ENCODE data around the gene CDC42BPA.

Gene CDC42BPA

DNA sequence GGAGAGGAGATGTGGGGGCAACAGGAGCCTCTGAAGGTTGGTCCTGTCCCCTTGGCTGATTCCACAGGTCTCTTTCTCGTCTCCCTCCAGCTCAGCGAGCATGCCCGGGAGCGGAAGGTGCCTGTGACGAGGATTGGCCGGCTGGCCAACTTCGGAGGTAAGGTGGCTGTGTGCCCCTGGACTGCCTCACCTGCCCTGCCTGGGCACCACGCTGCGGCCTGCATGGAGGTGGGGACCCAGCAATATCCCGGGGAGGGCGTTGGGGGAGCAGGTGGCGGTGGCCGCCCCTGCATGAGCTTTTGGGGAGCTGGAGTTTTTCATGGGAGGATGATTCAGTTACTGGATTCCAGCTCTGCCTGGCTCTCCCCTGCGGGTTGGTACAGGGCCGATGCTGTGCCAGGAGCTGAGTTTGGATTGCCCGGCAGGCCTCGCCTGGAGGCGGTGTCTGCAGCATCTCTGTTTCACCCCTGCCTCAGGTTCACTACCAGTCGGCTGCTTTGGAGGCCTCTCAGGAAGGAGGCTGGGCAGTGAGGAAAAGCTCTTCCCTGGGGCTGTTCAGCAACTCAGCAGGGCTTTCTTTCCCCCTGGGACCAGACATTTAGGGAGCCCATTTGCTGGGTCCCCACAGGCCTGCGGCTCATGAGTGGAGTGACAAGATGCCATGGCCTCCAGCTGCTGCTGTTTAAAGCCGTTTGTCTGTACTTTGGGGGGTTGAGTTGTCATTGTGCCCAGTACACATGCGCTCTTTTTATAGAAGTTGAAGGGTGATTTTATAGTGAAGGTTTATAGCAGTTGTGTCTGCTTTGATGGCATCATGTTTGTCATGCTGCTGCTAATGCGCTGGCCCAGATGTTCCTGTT, 352.5 kb downstream of the CDC42BPA start:
- no peak overlapping the region for H3K27ac ChIP-seq
- TF ChIP-seq, protein P1, sequence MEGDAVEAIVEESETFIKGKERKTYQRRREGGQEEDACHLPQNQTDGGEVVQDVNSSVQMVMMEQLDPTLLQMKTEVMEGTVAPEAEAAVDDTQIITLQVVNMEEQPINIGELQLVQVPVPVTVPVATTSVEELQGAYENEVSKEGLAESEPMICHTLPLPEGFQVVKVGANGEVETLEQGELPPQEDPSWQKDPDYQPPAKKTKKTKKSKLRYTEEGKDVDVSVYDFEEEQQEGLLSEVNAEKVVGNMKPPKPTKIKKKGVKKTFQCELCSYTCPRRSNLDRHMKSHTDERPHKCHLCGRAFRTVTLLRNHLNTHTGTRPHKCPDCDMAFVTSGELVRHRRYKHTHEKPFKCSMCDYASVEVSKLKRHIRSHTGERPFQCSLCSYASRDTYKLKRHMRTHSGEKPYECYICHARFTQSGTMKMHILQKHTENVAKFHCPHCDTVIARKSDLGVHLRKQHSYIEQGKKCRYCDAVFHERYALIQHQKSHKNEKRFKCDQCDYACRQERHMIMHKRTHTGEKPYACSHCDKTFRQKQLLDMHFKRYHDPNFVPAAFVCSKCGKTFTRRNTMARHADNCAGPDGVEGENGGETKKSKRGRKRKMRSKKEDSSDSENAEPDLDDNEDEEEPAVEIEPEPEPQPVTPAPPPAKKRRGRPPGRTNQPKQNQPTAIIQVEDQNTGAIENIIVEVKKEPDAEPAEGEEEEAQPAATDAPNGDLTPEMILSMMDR (IDR thresholded peaks at IDR 0.05): no peak
- no peak for TF ChIP-seq ZFX (IDR thresholded peaks at IDR 0.05; ENCODE audit: borderline replicate concordance)

DNA sequence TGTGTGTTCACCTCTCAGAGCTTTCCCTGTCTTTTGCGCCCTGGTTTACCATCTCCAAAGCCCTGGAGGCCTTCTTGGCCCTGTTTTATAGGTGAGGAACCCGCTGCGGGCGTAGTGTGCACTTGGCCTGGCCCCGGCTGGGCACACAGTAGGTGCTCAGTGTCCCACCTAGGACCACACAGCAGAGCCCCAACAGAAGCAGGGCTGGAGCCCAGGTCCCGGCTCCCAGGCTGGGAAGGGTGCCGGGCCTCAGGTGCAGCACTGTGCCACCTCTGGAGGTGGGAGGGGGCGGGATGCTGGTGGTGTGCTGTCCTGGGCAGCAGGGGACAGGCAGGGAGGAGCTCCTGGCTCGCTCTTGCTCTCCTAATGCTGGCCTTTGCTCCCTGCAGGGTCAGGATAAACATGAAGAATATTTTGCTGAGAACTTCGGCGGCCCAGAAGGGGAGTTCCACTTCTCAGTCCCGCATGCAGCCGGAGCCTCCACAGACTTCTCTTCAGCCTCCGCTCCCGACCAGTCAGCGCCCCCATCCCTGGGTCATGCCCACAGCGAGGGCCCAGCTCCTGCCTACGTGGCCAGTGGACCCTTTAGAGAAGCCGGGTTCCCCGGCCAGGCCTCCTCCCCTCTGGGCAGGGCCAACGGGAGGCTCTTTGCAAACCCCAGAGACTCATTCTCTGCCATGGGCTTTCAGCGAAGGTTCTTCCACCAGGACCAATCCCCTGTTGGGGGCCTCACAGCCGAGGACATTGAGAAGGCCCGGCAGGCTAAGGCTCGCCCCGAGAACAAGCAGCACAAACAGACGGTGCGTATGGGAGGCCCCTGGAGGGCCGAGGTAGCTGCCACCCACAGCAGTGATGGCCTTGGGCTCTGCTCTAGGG, 353.4 kb downstream of the CDC42BPA start:
- no peak overlapping the region for H3K27ac ChIP-seq
- TF ChIP-seq, protein P1 (IDR thresholded peaks at IDR 0.05): no peak
- TF ChIP-seq ZFX (IDR thresholded peaks at IDR 0.05; ENCODE audit: borderline replicate concordance): no peak

DNA sequence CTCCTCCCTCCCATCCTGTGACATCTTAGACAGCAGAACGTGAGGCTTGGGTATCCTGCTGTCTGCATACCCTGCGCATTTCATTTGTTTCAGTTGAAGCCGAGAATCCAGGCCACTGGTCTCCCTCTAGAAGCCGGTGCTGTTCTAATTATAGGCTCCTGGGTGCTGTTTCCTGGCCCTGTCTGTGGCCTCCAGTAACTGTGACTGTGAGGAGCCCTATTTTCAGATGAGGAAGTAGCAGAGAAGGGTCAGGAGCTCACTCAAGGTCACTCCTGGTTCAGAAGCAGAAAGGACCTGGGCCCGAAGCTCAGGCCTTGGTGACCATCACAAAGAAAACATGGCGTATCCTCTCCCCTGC, 354.2 kb downstream of the CDC42BPA start:
- no peak overlapping the region for H3K27ac ChIP-seq
- no peak for TF ChIP-seq ZFX (IDR thresholded peaks at IDR 0.05; ENCODE audit: borderline replicate concordance)
- TF ChIP-seq, protein P1 (IDR thresholded peaks at IDR 0.05): no peak

DNA sequence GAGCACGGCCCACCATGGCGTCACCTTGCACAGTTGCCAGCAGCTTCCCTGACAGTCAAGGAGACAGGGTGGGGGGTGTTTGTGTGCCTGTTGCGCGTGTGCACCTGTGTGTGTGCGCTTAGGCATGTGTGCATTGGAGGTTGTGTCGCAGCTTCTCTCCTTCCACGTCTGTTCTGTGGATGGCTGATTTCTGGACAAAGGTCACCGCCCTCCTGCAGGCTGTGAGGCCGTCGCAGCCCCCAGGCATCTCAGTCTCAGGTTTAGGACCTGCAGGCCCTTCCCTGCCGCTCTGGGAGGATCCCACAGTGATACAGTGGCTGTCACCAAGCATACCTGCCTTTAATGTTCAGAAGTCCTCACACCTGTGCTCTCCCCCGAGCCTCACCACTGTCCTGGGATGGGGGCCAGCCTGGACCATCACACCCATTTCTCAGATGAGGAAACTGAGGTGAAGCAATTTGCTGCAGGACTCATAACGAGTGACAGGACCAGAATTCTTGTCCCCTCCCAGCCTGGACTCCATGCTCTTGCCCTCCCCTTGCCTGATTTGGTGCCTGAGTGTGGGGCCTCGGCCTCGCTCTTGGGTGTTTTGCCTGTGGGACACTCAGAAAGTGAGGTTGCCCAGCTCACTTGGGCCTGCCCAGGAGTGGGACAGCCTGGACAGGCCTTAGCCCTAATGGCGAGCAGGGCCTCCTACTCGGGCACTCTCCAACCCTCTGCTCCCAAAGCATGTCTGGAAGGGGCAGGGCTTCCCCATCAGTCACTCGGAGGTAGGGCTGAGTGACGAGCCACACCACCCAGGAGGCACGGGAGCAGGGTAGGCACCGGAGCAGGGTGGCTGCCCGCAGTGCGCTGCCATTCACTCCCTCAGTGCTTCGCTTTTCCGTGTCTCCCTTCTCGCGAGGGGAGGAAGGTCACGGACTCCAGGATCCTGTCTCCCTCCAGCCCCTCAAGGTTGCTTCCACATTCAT, 355.6 kb downstream of the CDC42BPA start:
- TF ChIP-seq, protein P1 (IDR thresholded peaks at IDR 0.05): no peak
- no peak for TF ChIP-seq ZFX (IDR thresholded peaks at IDR 0.05; ENCODE audit: borderline replicate concordance)
- no peak overlapping the region for H3K27ac ChIP-seq

DNA sequence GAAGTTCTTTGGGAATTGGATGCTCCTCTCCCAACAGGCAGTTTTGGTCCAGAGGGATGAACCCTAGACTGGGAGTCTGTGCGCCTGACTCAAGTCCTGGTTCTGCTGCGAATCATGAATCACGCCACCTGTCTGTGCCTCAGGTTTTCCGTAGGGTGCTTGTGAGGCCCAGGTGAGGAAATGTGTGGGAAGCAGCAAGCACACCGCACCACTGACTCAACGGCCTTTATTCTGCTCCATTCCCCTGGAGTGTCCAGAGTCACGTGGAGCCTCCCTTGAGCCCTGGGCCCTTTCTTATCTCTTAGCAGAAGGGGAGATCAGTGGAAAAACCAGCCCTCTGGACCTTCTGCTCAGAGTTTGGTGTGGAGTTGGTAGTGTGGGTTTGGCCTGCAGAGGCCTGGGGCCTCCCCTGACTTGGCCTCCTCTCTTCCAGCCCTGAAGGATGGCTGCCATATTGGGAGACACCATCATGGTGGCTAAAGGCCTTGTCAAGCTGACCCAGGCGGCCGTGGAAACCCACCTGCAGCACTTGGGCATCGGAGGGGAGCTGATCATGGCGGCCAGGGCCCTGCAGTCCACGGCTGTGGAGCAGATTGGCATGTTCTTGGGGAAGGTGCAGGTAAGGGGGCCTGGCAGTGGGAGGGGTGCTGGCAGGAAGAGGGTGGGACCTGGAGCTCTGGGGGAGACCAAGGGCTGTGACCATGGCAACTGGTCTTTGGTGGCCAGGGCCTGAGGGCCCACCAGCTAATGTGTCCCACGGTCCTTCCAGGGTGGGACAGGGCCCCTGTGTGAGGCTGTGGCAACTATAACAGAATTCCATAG, 357.1 kb downstream of the CDC42BPA start:
- H3K27ac ChIP-seq: no peak overlapping the region
- TF ChIP-seq, protein P1 (IDR thresholded peaks at IDR 0.05): no peak
- TF ChIP-seq ZFX (IDR thresholded peaks at IDR 0.05; ENCODE audit: borderline replicate concordance): no peak

DNA sequence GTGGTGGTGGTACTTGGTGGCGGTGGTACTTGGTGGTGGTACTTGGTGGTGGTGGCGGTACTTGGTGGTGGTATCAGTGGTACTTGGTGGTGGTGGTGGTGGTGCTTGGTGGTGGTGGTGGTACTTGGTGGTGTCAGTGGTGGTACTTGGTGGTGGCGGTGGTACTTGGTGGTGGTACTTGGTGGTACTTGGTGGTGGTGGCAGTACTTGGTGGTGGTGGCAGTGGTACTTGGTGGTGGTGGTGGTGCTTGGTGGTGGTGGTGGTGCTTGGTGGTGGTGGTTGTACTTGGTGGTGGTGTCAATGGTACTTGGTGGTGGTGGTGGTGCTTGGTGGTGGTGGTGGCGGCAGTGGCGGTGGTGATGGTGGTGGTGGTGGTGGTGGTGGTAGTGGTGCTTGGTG, 358.0 kb downstream of the CDC42BPA start:
- H3K27ac ChIP-seq: no peak overlapping the region

More for the DNA sequence above, 358.0 kb downstream of the CDC42BPA start:
- no peak for TF ChIP-seq ZFX (IDR thresholded peaks at IDR 0.05; ENCODE audit: borderline replicate concordance)

Measured in 22Rv1 (cell line).